WTC11 (cell line): Measurements from ENCODE around the gene DOHH. TPM values are rescaled to one million over a fixed set of nuclear protein-coding genes. Genes with fewer than 3 reads are reported as not detected.

Experiments
- ATAC-seq: fragments of 200-7000 bp; cut with Tn5 transposase; 2 replicates; pipeline ENCODE4 v1.10.0; 2021; ENCODE audit warnings: mild to moderate bottlenecking, moderate library complexity
- CTCF ChIA-PET: fragments of 300-600 bp; sonication (Branson Sonifier 250); formaldehyde crosslinking; loops from one replicate; lab custom pipeline; 2021; ENCODE audit warnings: antibody characterized with exemption; lab: Charles Lee
- POLR2A ChIA-PET: fragments of 350-600 bp; sonication (Branson Sonifier 250); formaldehyde crosslinking; loops from one replicate; lab custom pipeline; 2021; ENCODE audit warnings: antibody characterized with exemption; lab: Charles Lee
- DNase-seq: peaks from one replicate; pipeline ENCODE4 v3.0.0; 2021; ENCODE audit warnings: low spot score
- H3K27ac Mint-ChIP-seq: 2 replicates; pipeline ENCODE4 v1.8.0; 2021; ENCODE audit warnings: mixed read lengths
- H3K27me3 Mint-ChIP-seq: 2 replicates; pipeline ENCODE4 v1.8.0; 2021; ENCODE audit warnings: low read depth, mild to moderate bottlenecking, moderate library complexity, mixed read lengths
- H3K36me3 Mint-ChIP-seq: 2 replicates; pipeline ENCODE4 v1.8.0; 2021; ENCODE audit warnings: mixed read lengths
- H3K4me1 Mint-ChIP-seq: 2 replicates; pipeline ENCODE4 v1.8.0; 2022; ENCODE audit warnings: mixed read lengths
- H3K4me3 Mint-ChIP-seq: 2 replicates; pipeline ENCODE4 v1.8.0; 2021; ENCODE audit warnings: mild to moderate bottlenecking, moderate library complexity, mixed read lengths
- H3K9me3 Mint-ChIP-seq: 2 replicates; pipeline ENCODE4 v1.8.0; 2021; ENCODE audit warnings: mixed read lengths
- AR ChIP-seq: fragments of 250-450 bp; sonication (Bioruptor Pico); IDR thresholded peaks from 2 replicates; pipeline ENCODE4 v1.9.0; 2021; ENCODE audit warnings: mild to moderate bottlenecking
- ATF6 ChIP-seq: sonication (generic); formaldehyde crosslinking; IDR thresholded peaks from 2 replicates; pipeline ENCODE4 v1.8.1; 2023; ENCODE audit warnings: mild to moderate bottlenecking, missing genetic modification reagents
- E2F5 ChIP-seq: sonication (generic); formaldehyde crosslinking; IDR thresholded peaks from 2 replicates; pipeline ENCODE4 v1.8.1; 2022; ENCODE audit warnings: mild to moderate bottlenecking, moderate library complexity, missing genetic modification reagents
- FOXK1 ChIP-seq: sonication (generic); formaldehyde crosslinking; IDR thresholded peaks from 2 replicates; pipeline ENCODE4 v1.8.0; 2022; ENCODE audit warnings: mild to moderate bottlenecking, moderate library complexity, missing genetic modification reagents
- IRF2 ChIP-seq: sonication (generic); formaldehyde crosslinking; IDR thresholded peaks from 2 replicates; pipeline ENCODE4 v1.8.0; 2022; ENCODE audit warnings: low read depth, missing genetic modification reagents, borderline replicate concordance
- MYBL2 ChIP-seq: sonication (generic); formaldehyde crosslinking; IDR thresholded peaks from 2 replicates; pipeline ENCODE4 v1.8.1; 2023; ENCODE audit warnings: mild to moderate bottlenecking, moderate library complexity, missing genetic modification reagents
- NFATC4 ChIP-seq: fragments of 250-450 bp; sonication (Bioruptor Pico); IDR thresholded peaks from 2 replicates; pipeline ENCODE4 v1.9.0; 2021; ENCODE audit warnings: mild to moderate bottlenecking
- NFE2L1 ChIP-seq: sonication (generic); formaldehyde crosslinking; IDR thresholded peaks from 2 replicates; pipeline ENCODE4 v1.8.1; 2023; ENCODE audit warnings: missing genetic modification reagents
- NR2C2 ChIP-seq: sonication (generic); formaldehyde crosslinking; IDR thresholded peaks from 2 replicates; pipeline ENCODE4 v1.8.0; 2022; ENCODE audit warnings: mild to moderate bottlenecking, missing genetic modification reagents
- SP1 ChIP-seq: sonication (generic); formaldehyde crosslinking; conservative IDR thresholded peaks from 2 replicates; pipeline ENCODE4 v1.8.1; 2022; ENCODE audit warnings: missing genetic modification reagents
- ZBTB43 ChIP-seq: sonication (generic); formaldehyde crosslinking; IDR thresholded peaks from 2 replicates; pipeline ENCODE4 v1.8.1; 2023; ENCODE audit warnings: mild to moderate bottlenecking, missing genetic modification reagents
- ZNF219 ChIP-seq: sonication (generic); formaldehyde crosslinking; IDR thresholded peaks from 2 replicates; pipeline ENCODE4 v1.8.0; 2023; ENCODE audit warnings: missing genetic modification reagents, mild to moderate bottlenecking, borderline replicate concordance
- ZNF396 ChIP-seq: fragments of 250-450 bp; sonication (Bioruptor Pico); IDR thresholded peaks from 2 replicates; pipeline ENCODE4 v1.8.0; 2021; ENCODE audit warnings: mild to moderate bottlenecking, moderate library complexity, borderline replicate concordance
- ZNF425 ChIP-seq: fragments of 250-450 bp; sonication (Bioruptor Pico); conservative IDR thresholded peaks from 2 replicates; pipeline ENCODE4 v1.9.0; 2021; ENCODE audit warnings: mild to moderate bottlenecking
- ZNF671 ChIP-seq: fragments of 250-450 bp; sonication (Bioruptor Pico); IDR thresholded peaks from 2 replicates; pipeline ENCODE4 v1.8.0; 2021; ENCODE audit warnings: mild to moderate bottlenecking
- total RNA-seq: library from RNA; stranded (reverse); gene quantifications from 3 replicates; pipeline ENCODE4 v1.2.3, GENCODE V29; 2021
- TF ChIP-seq, protein P1 (sequence below): sonication (generic); formaldehyde crosslinking; IDR thresholded peaks from 2 replicates; pipeline ENCODE4 v1.8.1; 2022; ENCODE audit warnings: low read depth, missing genetic modification reagents, borderline replicate concordance

The DOHH gene
- total RNA-seq, 1 experiment from 2014 or later, result 22.2 TPM

GRCh38 chr19:3516675-3517207 is 16.3 kb upstream of the DOHH start:
- no peak overlapping the region for H3K4me3 Mint-ChIP-seq
- no peak for TF ChIP-seq ZNF396 (CRISPR knock-in tag)
- TF ChIP-seq, protein P1, sequence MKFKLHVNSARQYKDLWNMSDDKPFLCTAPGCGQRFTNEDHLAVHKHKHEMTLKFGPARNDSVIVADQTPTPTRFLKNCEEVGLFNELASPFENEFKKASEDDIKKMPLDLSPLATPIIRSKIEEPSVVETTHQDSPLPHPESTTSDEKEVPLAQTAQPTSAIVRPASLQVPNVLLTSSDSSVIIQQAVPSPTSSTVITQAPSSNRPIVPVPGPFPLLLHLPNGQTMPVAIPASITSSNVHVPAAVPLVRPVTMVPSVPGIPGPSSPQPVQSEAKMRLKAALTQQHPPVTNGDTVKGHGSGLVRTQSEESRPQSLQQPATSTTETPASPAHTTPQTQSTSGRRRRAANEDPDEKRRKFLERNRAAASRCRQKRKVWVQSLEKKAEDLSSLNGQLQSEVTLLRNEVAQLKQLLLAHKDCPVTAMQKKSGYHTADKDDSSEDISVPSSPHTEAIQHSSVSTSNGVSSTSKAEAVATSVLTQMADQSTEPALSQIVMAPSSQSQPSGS (CRISPR knock-in tag), result no peak
- no peak for TF ChIP-seq MYBL2 (CRISPR knock-in tag)
- TF ChIP-seq NFATC4, result no peak
- no peak for TF ChIP-seq NFE2L1 (CRISPR knock-in tag)
- TF ChIP-seq ATF6, result no peak
- TF ChIP-seq E2F5 (CRISPR knock-in tag), result no peak
- TF ChIP-seq SP1, result no peak
- TF ChIP-seq IRF2 (CRISPR knock-in tag), result no peak
- no peak for TF ChIP-seq NR2C2
- no peak for TF ChIP-seq ZNF425 (CRISPR knock-in tag)
- TF ChIP-seq FOXK1, result no peak
- TF ChIP-seq ZNF219, result no peak
- no peak for TF ChIP-seq ZNF671
- TF ChIP-seq AR, result no peak
- TF ChIP-seq ZBTB43 (CRISPR knock-in tag), result no peak
- H3K9me3 Mint-ChIP-seq, result no peaks in the 10 kb centered on the region
- POLR2A ChIA-PET, result no interaction called here
- H3K36me3 Mint-ChIP-seq, result peaks cover 4% of the 10 kb centered on the region; the same call in 1 of the 2 replicates
- H3K4me1 Mint-ChIP-seq, result peaks cover 55% of the 10 kb centered on the region
- no peak for DNase-seq
- no peaks in the 10 kb centered on the region for H3K27me3 Mint-ChIP-seq
- ATAC-seq, result no peak
- peak overlapping the region; percentile 41 for H3K27ac Mint-ChIP-seq
- CTCF ChIA-PET, result interaction anchor here (0.8 to 4.8 kb wide), 4 partner anchors 10 to 61 kb away, joined by 3 to 31 read pairs (median 4); no protein-coding TSS in a partner anchor
